Rectal smooth muscle tissue (tissue), 1 donor: ENCODE measurements around the gene RAP1GAP.
"Not testable (repeated sequence)": the region's sequence is repeated elsewhere in the genome, so short reads cannot be mapped to it uniquely, and the experiment has no call there.

Source experiments
- H3K27ac ChIP-seq: one replicate; pipeline ENCODE4 v1.7.0; 2013; ENCODE audit warnings: low read depth, low read length, inconsistent platforms
- H3K27me3 ChIP-seq: one replicate; pipeline ENCODE4 v1.7.0; 2013; ENCODE audit warnings: low read length; ENCODE audit not compliant: control insufficient read depth, insufficient read depth
- H3K36me3 ChIP-seq: one replicate; pipeline ENCODE4 v1.7.0; 2013; ENCODE audit warnings: low read length; ENCODE audit not compliant: control insufficient read depth, insufficient read depth
- H3K4me1 ChIP-seq: one replicate; pipeline ENCODE4 v1.7.0; 2013; ENCODE audit warnings: low read length; ENCODE audit not compliant: control insufficient read depth, insufficient read depth
- H3K4me3 ChIP-seq: one replicate; pipeline ENCODE4 v1.7.0; 2013; ENCODE audit warnings: low read length
- H3K9ac ChIP-seq: one replicate; pipeline ENCODE4 v1.7.0; 2013; ENCODE audit warnings: low read length

The RAP1GAP gene

GRCh38 chr1:21568006-21568746, 101.0 kb downstream of the RAP1GAP start:
- Histone ChIP-seq H3K9ac (no peak overlapping the region), H3K27ac (no peak overlapping the region), H3K27me3 (no peaks in the 10 kb centered on the region), H3K4me3 (no peak overlapping the region), H3K36me3 (no peaks in the 10 kb centered on the region), H3K4me1 (no peaks in the 10 kb centered on the region)

GRCh38 chr1:21567241-21568005, 101.7 kb downstream of the RAP1GAP start:
- Histone ChIP-seq H3K36me3 (no peaks in the 10 kb centered on the region), H3K27ac (no peak overlapping the region), H3K27me3 (no peaks in the 10 kb centered on the region), H3K9ac (no peak overlapping the region), H3K4me3 (no peak overlapping the region), H3K4me1 (no peaks in the 10 kb centered on the region)

- H3K9ac ChIP-seq, H3K36me3 ChIP-seq, H3K4me3 ChIP-seq, H3K4me1 ChIP-seq, H3K27me3 ChIP-seq, H3K27ac ChIP-seq: not testable (repeated sequence)
Observed at GRCh38 chr1:21566361-21566760, 102.8 kb downstream of the RAP1GAP start.

- Histone ChIP-seq H3K36me3 (no peaks in the 10 kb centered on the region), H3K9ac (no peak overlapping the region), H3K27me3 (no peaks in the 10 kb centered on the region), H3K27ac (no peak overlapping the region), H3K4me3 (no peak overlapping the region), H3K4me1 (no peaks in the 10 kb centered on the region)
Observed at GRCh38 chr1:21565285-21565684, 103.9 kb downstream of the RAP1GAP start.

GRCh38 chr1:21564521-21565095, 104.5 kb downstream of the RAP1GAP start:
- no peaks in the 10 kb centered on the region for H3K36me3 ChIP-seq
- no peaks in the 10 kb centered on the region for H3K4me1 ChIP-seq
- H3K4me3 ChIP-seq, result no peak overlapping the region
- H3K27me3 ChIP-seq, result no peaks in the 10 kb centered on the region
- H3K9ac ChIP-seq, result no peak overlapping the region
- no peak overlapping the region for H3K27ac ChIP-seq

- H3K4me1 ChIP-seq, result no peaks in the 10 kb centered on the region
- no peak overlapping the region for H3K4me3 ChIP-seq
- H3K9ac ChIP-seq, result no peak overlapping the region
- H3K27ac ChIP-seq, result no peak overlapping the region
- no peaks in the 10 kb centered on the region for H3K36me3 ChIP-seq
- no peaks in the 10 kb centered on the region for H3K27me3 ChIP-seq
Observed at GRCh38 chr1:21563971-21564370, 105.2 kb downstream of the RAP1GAP start.

GRCh38 chr1:21562896-21563295, 106.3 kb downstream of the RAP1GAP start:
- Histone ChIP-seq H3K9ac (no peak overlapping the region), H3K4me3 (no peak overlapping the region), H3K27me3 (no peaks in the 10 kb centered on the region)

GRCh38 chr1:21560916-21561638, 108.1 kb downstream of the RAP1GAP start:
- Histone ChIP-seq H3K27me3 (no peaks in the 10 kb centered on the region), H3K36me3 (no peaks in the 10 kb centered on the region), H3K4me3 (no peak overlapping the region), H3K9ac (no peak overlapping the region), H3K27ac (no peak overlapping the region), H3K4me1 (no peaks in the 10 kb centered on the region)

More at GRCh38 chr1:21562896-21563295, 106.3 kb downstream of the RAP1GAP start:
- Histone ChIP-seq H3K4me1 (no peaks in the 10 kb centered on the region), H3K36me3 (no peaks in the 10 kb centered on the region), H3K27ac (no peak overlapping the region)

- Histone ChIP-seq H3K4me3 (no peak overlapping the region), H3K27me3 (no peaks in the 10 kb centered on the region), H3K36me3 (no peaks in the 10 kb centered on the region), H3K27ac (no peak overlapping the region), H3K4me1 (no peaks in the 10 kb centered on the region), H3K9ac (no peak overlapping the region)
Observed at GRCh38 chr1:21559788-21560567, 109.2 kb downstream of the RAP1GAP start.

GRCh38 chr1:21553116-21553926, 115.8 kb downstream of the RAP1GAP start:
- Histone ChIP-seq H3K4me3 (no peak overlapping the region), H3K9ac (no peak overlapping the region), H3K27ac (no peak overlapping the region)

GRCh38 chr1:21552715-21553114, 116.4 kb downstream of the RAP1GAP start:
- no peaks in the 10 kb centered on the region for H3K4me1 ChIP-seq
- no peaks in the 10 kb centered on the region for H3K36me3 ChIP-seq
- no peak overlapping the region for H3K27ac ChIP-seq
- no peak overlapping the region for H3K4me3 ChIP-seq
- no peak overlapping the region for H3K9ac ChIP-seq
- no peaks in the 10 kb centered on the region for H3K27me3 ChIP-seq

More at GRCh38 chr1:21553116-21553926, 115.8 kb downstream of the RAP1GAP start:
- H3K4me1 ChIP-seq, result no peaks in the 10 kb centered on the region
- no peaks in the 10 kb centered on the region for H3K27me3 ChIP-seq
- no peaks in the 10 kb centered on the region for H3K36me3 ChIP-seq
